Parathyroid adenoma (tissue), 2 donors: Measurements from ENCODE around the gene SEPTIN8.

ENCODE experiments used
- H2AFZ ChIP-seq: fragments of 300-600 bp; sonication (generic); one replicate; pipeline ENCODE4 v1.7.0; 2017; ENCODE audit warnings: antibody characterized with exemption, mild to moderate bottlenecking
- H3K27ac ChIP-seq: fragments of 300-600 bp; sonication (generic); one replicate; pipeline ENCODE4 v1.7.0; 2017
- H3K27me3 ChIP-seq: fragments of 300-600 bp; sonication (generic); one replicate; pipeline ENCODE4 v1.7.0; 2017; ENCODE audit warnings: low read length; ENCODE audit not compliant: control insufficient read depth, insufficient read depth
- H3K36me3 ChIP-seq: fragments of 300-600 bp; sonication (generic); one replicate; pipeline ENCODE4 v1.7.0; 2017; ENCODE audit warnings: low read length; ENCODE audit not compliant: control insufficient read depth, insufficient read depth
- H3K4me1 ChIP-seq: fragments of 300-600 bp; sonication (generic); one replicate; pipeline ENCODE4 v1.7.0; 2017; ENCODE audit warnings: control low read depth
- H3K4me2 ChIP-seq: fragments of 300-600 bp; sonication (generic); one replicate; pipeline ENCODE4 v1.7.0; 2017; ENCODE audit warnings: low read length
- H3K4me3 ChIP-seq: fragments of 300-600 bp; sonication (generic); one replicate; pipeline ENCODE4 v1.7.0; 2017; ENCODE audit warnings: low read depth, low read length
- H3K79me2 ChIP-seq: fragments of 300-600 bp; sonication (generic); one replicate; pipeline ENCODE4 v1.7.0; 2017; ENCODE audit warnings: control low read depth
- H3K9ac ChIP-seq: fragments of 300-600 bp; sonication (generic); one replicate; pipeline ENCODE4 v1.7.0; 2017; ENCODE audit warnings: mild to moderate bottlenecking
- H3K9me3 ChIP-seq: fragments of 300-600 bp; sonication (generic); one replicate; pipeline ENCODE4 v1.7.0; 2017; ENCODE audit warnings: low read length; ENCODE audit not compliant: control insufficient read depth
- CTCF ChIP-seq: fragments of 300-600 bp; sonication (generic); IDR thresholded peaks from one replicate; pipeline ENCODE4 v1.7.0; 2017; ENCODE audit warnings: antibody characterized with exemption, mild to moderate bottlenecking
- donor health status: primary hyperparathyroidism.

Gene SEPTIN8

GRCh38 chr5:132737982-132738681 is 38.9 kb downstream of the SEPTIN8 start:
- Histone ChIP-seq H3K27me3 (no peaks in the 10 kb centered on the region), H3K4me2 (peak overlapping the region; percentile 66), H3K27ac (peak overlapping the region; percentile 52), H3K79me2 (peaks cover 7% of the 10 kb centered on the region), H3K4me3 (peak overlapping the region; percentile 82), H3K9ac (no peak overlapping the region), H3K4me1 (no peaks in the 10 kb centered on the region), H3K9me3 (no peaks in the 10 kb centered on the region), H3K36me3 (no peaks in the 10 kb centered on the region), H2AFZ (peak overlapping the region; percentile 98)
- no peak for TF ChIP-seq CTCF

- Histone ChIP-seq H2AFZ (peak within 1 kb of the TSS; percentile 98), H3K27ac (peak within 1 kb of the TSS; percentile 52), H3K9ac (peak within 1 kb of the TSS; percentile 58), H3K4me2 (peak within 1 kb of the TSS; percentile 66), H3K36me3 (no peaks in the 10 kb centered on the region), H3K9me3 (no peaks in the 10 kb centered on the region), H3K4me1 (no peaks in the 10 kb centered on the region), H3K79me2 (peaks cover 7% of the 10 kb centered on the region), H3K27me3 (no peaks in the 10 kb centered on the region), H3K4me3 (peak within 1 kb of the TSS; percentile 82)
- no peak for TF ChIP-seq CTCF
Measured at GRCh38 chr5:132736853-132737833, 39.9 kb downstream of the SEPTIN8 start, which contains the start of gene KIF3A. Gene KIF3A, minus strand, starts transcription at chr5:132737546. Its CDS starts 127 bp downstream, at chr5:132737419.

GRCh38 chr5:132734687-132735086 is 42.4 kb downstream of the SEPTIN8 start:
- no peak for TF ChIP-seq CTCF
- Histone ChIP-seq H3K4me3 (no peak overlapping the region), H3K4me1 (no peaks in the 10 kb centered on the region), H3K27me3 (no peaks in the 10 kb centered on the region), H3K79me2 (peaks cover 22% of the 10 kb centered on the region), H3K4me2 (no peak overlapping the region), H3K27ac (no peak overlapping the region), H3K9ac (no peak overlapping the region), H3K9me3 (no peaks in the 10 kb centered on the region), H2AFZ (no peak overlapping the region), H3K36me3 (no peaks in the 10 kb centered on the region)

GRCh38 chr5:132733499-132734148 is 43.4 kb downstream of the SEPTIN8 start:
- Histone ChIP-seq H3K4me3 (no peak overlapping the region), H3K79me2 (peaks cover 27% of the 10 kb centered on the region), H3K36me3 (no peaks in the 10 kb centered on the region)

More at GRCh38 chr5:132733499-132734148, 43.4 kb downstream of the SEPTIN8 start:
- Histone ChIP-seq H3K4me2 (no peak overlapping the region), H3K9ac (no peak overlapping the region), H2AFZ (no peak overlapping the region), H3K27me3 (no peaks in the 10 kb centered on the region), H3K9me3 (no peaks in the 10 kb centered on the region), H3K27ac (no peak overlapping the region), H3K4me1 (no peaks in the 10 kb centered on the region)
- no peak for TF ChIP-seq CTCF
